ENCODE results near the gene RRP36.

The RRP36 gene

GRCh38 chr6:42979523-42980177, 41.8 kb upstream of the RRP36 start:
- Histone ChIP-seq H3K4me3 (ENCODE audit: insufficient read depth, low read length, poor library complexity, severe bottlenecking) (peak overlapping the region; percentile 75), H3K36me3 (ENCODE audit: low read length) (peaks cover 5% of the 10 kb centered on the region; the same call in 1 of the 2 replicates), H3K9me2 (replicated peaks; ENCODE audit: insufficient read depth, low read length) (no peaks in the 10 kb centered on the region), H4K20me1 (ENCODE audit: low read depth, low read length) (no peaks in the 10 kb centered on the region), H3K9ac (ENCODE audit: low read length) (peak overlapping the region; percentile 85), H3K79me2 (ENCODE audit: insufficient read depth, low read length) (peaks cover 38% of the 10 kb centered on the region), H3K4me2 (ENCODE audit: low read depth, low read length, poor library complexity, severe bottlenecking) (peak overlapping the region; percentile 84), H3F3A (ENCODE audit: insufficient read depth) (peaks cover 19% of the 10 kb centered on the region), H2AFZ (ENCODE audit: low read depth, low read length, severe bottlenecking) (peak overlapping the region; percentile 80), H3K27me3 (ENCODE audit: low read length) (no peaks in the 10 kb centered on the region), H3K9me3 (ENCODE audit: insufficient read depth, low read length) (no peaks in the 10 kb centered on the region), H3K27ac (ENCODE audit: low read depth, low read length) (peak overlapping the region; percentile 58)
- TF ChIP-seq EZH2phosphoT487 (conservative IDR thresholded peaks at IDR 0.05; ENCODE audit: low read length) (no peak), CTCF (IDR thresholded peaks at IDR 0.05; ENCODE audit: insufficient read depth, low read length, poor library complexity, severe bottlenecking) (no peak)

- H2AFZ ChIP-seq (ENCODE audit: low read depth, low read length, severe bottlenecking), result no peak overlapping the region
Observed at GRCh38 chr6:42981836-42982235, 39.6 kb upstream of the RRP36 start.

GRCh38 chr6:42984001-42984923, 37.2 kb upstream of the RRP36 start, which contains the start of gene PPP2R5D:
TSS of gene PPP2R5D (plus strand) at chr6:42984570. CDS start at chr6:42984678, 108 bp downstream.
- Histone ChIP-seq H3K9me2 (replicated peaks; ENCODE audit: insufficient read depth, low read length) (no peaks in the 10 kb centered on the region), H3K36me3 (ENCODE audit: low read length) (no peaks in the 10 kb centered on the region), H3K27me3 (ENCODE audit: low read length) (no peaks in the 10 kb centered on the region), H3K4me3 (ENCODE audit: insufficient read depth, low read length, poor library complexity, severe bottlenecking) (peak within 1 kb of the TSS; percentile 67), H3F3A (ENCODE audit: insufficient read depth) (peaks cover 8% of the 10 kb centered on the region; the same call in 1 of the 2 replicates), H2AFZ (ENCODE audit: low read depth, low read length, severe bottlenecking) (peak within 1 kb of the TSS; percentile 71), H3K4me2 (ENCODE audit: low read depth, low read length, poor library complexity, severe bottlenecking) (peak within 1 kb of the TSS; percentile 67), H3K9me3 (ENCODE audit: insufficient read depth, low read length) (no peaks in the 10 kb centered on the region), H3K27ac (ENCODE audit: low read depth, low read length) (peak within 1 kb of the TSS; percentile 20), H4K20me1 (ENCODE audit: low read depth, low read length) (no peaks in the 10 kb centered on the region), H3K79me2 (ENCODE audit: insufficient read depth, low read length) (peaks cover 11% of the 10 kb centered on the region), H3K9ac (ENCODE audit: low read length) (peak within 1 kb of the TSS; percentile 77)
- TF ChIP-seq EZH2phosphoT487 (conservative IDR thresholded peaks at IDR 0.05; ENCODE audit: low read length) (no peak), CTCF (IDR thresholded peaks at IDR 0.05; ENCODE audit: insufficient read depth, low read length, poor library complexity, severe bottlenecking) (no peak)

More at GRCh38 chr6:42981836-42982235, 39.6 kb upstream of the RRP36 start:
- Histone ChIP-seq H3K27me3 (ENCODE audit: low read length) (no peaks in the 10 kb centered on the region), H4K20me1 (ENCODE audit: low read depth, low read length) (no peaks in the 10 kb centered on the region), H3K27ac (ENCODE audit: low read depth, low read length) (no peak overlapping the region), H3F3A (ENCODE audit: insufficient read depth) (peaks cover 9% of the 10 kb centered on the region), H3K9me3 (ENCODE audit: insufficient read depth, low read length) (no peaks in the 10 kb centered on the region), H3K4me2 (ENCODE audit: low read depth, low read length, poor library complexity, severe bottlenecking) (no peak overlapping the region), H3K9me2 (replicated peaks; ENCODE audit: insufficient read depth, low read length) (no peaks in the 10 kb centered on the region), H3K36me3 (ENCODE audit: low read length) (peaks cover 2% of the 10 kb centered on the region; the same call in 1 of the 2 replicates), H3K79me2 (ENCODE audit: insufficient read depth, low read length) (peaks cover 28% of the 10 kb centered on the region), H3K9ac (ENCODE audit: low read length) (no peak overlapping the region), H3K4me3 (ENCODE audit: insufficient read depth, low read length, poor library complexity, severe bottlenecking) (no peak overlapping the region)
- TF ChIP-seq EZH2phosphoT487 (conservative IDR thresholded peaks at IDR 0.05; ENCODE audit: low read length), result no peak
- TF ChIP-seq CTCF (IDR thresholded peaks at IDR 0.05; ENCODE audit: insufficient read depth, low read length, poor library complexity, severe bottlenecking), result no peak
